Subcutaneous abdominal adipose tissue (tissue), 5 donors: ENCODE measurements around the gene KDELR3.

Experiments used
- H3K27ac ChIP-seq: one replicate; pipeline ENCODE4 v1.7.0; 2013; ENCODE audit warnings: low read depth, mild to moderate bottlenecking, inconsistent platforms, low read length, moderate library complexity
- H3K27me3 ChIP-seq, 5 donors: one replicate each; pipeline ENCODE4 v1.7.0; 2013; ENCODE audit warnings: low read length in 5 of 5, inconsistent platforms in 1 of 5; ENCODE audit not compliant: control insufficient read depth in 5 of 5, insufficient read depth in 4 of 5
- H3K36me3 ChIP-seq, 5 donors: one replicate each; pipeline ENCODE4 v1.7.0; 2013; ENCODE audit warnings: low read length in 5 of 5; ENCODE audit not compliant: control insufficient read depth in 5 of 5, insufficient read depth in 5 of 5
- H3K4me1 ChIP-seq, 5 donors: one replicate each; pipeline ENCODE4 v1.7.0; 2013; ENCODE audit warnings: low read length in 5 of 5, mild to moderate bottlenecking in 3 of 5, moderate library complexity in 1 of 5; ENCODE audit not compliant: control insufficient read depth in 5 of 5, insufficient read depth in 5 of 5
- H3K4me3 ChIP-seq, 5 donors: one replicate each; pipeline ENCODE4 v1.7.0; 2013; ENCODE audit warnings: low read length in 5 of 5, low read depth in 1 of 5
- H3K9ac ChIP-seq, 5 donors: one replicate each; pipeline ENCODE4 v1.7.0; 2013; ENCODE audit warnings: low read length in 5 of 5, mild to moderate bottlenecking in 4 of 5, moderate library complexity in 3 of 5
- H3K9me3 ChIP-seq, 5 donors: one replicate each; pipeline ENCODE4 v1.7.0; 2013; ENCODE audit warnings: low read length in 5 of 5; ENCODE audit not compliant: control insufficient read depth in 5 of 5
- donor health status: healthy.
- donor health status: healthy.
- donor health status: healthy.
- donor health status: healthy.
- donor health status: healthy.

Gene KDELR3

DNA sequence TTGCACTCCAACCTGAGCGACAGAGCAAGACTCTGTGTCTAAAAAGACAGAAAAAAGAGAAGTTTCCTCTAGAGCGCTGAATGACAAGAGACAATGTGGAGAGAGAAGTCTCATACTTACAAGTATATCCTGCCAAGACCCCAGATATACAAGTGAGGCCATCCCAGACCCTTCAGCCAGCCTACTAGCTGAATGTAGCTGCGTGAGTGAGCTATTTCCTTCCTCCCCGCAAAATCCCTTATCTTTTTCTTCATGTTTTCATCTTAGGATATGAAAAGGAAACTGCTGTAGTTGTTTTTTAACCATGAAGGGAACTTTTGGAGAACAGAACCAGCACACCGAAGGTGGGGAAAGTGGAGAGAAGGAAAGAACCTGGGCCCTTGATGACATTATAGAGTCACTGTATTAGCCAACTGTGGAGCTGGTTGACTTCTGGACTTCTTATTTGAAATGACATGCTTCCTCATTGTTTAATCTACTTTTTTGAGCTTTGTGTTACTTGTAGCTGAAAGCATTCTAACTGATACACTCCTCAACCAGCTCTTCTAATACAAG lies 42.6 kb downstream of the KDELR3 start:
- H3K36me3 ChIP-seq = no peaks in the 10 kb centered on the region
- H3K4me1 ChIP-seq = peaks cover 2 to 9% (median 7%) of the 10 kb centered on the region in 5 donors
- no peak overlapping the region for H3K9ac ChIP-seq
- no peak overlapping the region for H3K27ac ChIP-seq
- no peaks in the 10 kb centered on the region for H3K9me3 ChIP-seq
- H3K27me3 ChIP-seq = no peaks in the 10 kb centered on the region
- H3K4me3 ChIP-seq = no peak overlapping the region

DNA sequence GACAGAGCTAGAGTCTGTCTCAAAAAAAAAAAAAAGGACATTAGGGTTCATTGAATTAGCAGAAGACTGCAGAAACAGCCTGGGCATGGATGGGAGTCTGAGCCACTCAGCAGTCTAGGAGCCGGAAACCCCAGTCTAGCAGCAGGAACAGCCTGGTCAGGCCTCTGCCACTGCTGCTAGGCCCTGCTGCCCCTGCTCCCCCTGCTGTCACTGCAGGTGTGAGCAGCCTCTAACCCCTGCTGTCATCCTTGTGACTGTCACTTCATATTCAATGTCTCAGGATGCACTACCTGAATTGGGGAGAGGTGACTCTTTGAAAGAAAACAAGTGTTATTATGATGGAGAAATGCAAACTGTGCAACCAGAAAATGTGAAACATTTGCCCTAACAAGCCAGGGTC lies 45.2 kb downstream of the KDELR3 start:
- no peak overlapping the region for H3K9ac ChIP-seq
- no peaks in the 10 kb centered on the region for H3K36me3 ChIP-seq
- no peaks in the 10 kb centered on the region for H3K9me3 ChIP-seq
- H3K4me1 ChIP-seq = no peaks in the 10 kb centered on the region
- no peak overlapping the region for H3K4me3 ChIP-seq
- no peaks in the 10 kb centered on the region for H3K27me3 ChIP-seq
- H3K27ac ChIP-seq = no peak overlapping the region

DNA sequence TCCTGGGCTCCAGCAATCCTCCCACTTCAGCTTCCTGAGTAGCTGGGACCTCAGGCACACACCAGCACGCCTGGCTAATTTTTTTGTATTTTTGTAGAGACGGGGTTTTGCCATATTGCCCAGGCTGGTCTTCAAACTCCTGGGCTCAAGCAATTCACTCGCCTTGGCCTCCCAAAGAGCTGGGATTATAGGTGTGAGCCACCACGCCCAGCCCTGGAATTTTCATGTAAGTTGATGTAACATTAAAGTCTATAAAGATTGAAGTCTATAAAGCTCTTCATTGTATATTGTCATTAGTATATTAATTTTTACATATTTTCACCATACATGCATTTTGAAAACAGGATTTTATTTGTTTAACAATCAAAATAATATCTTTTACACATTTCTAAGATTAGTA lies 50.7 kb downstream of the KDELR3 start:
- no peak overlapping the region for H3K27ac ChIP-seq
- no peak overlapping the region for H3K4me3 ChIP-seq
- no peaks in the 10 kb centered on the region for H3K36me3 ChIP-seq
- H3K9ac ChIP-seq = no peak overlapping the region
- H3K27me3 ChIP-seq = peaks cover 0 to 8% (median 0%) of the 10 kb centered on the region in 5 donors
- no peaks in the 10 kb centered on the region for H3K9me3 ChIP-seq
- no peaks in the 10 kb centered on the region for H3K4me1 ChIP-seq

DNA sequence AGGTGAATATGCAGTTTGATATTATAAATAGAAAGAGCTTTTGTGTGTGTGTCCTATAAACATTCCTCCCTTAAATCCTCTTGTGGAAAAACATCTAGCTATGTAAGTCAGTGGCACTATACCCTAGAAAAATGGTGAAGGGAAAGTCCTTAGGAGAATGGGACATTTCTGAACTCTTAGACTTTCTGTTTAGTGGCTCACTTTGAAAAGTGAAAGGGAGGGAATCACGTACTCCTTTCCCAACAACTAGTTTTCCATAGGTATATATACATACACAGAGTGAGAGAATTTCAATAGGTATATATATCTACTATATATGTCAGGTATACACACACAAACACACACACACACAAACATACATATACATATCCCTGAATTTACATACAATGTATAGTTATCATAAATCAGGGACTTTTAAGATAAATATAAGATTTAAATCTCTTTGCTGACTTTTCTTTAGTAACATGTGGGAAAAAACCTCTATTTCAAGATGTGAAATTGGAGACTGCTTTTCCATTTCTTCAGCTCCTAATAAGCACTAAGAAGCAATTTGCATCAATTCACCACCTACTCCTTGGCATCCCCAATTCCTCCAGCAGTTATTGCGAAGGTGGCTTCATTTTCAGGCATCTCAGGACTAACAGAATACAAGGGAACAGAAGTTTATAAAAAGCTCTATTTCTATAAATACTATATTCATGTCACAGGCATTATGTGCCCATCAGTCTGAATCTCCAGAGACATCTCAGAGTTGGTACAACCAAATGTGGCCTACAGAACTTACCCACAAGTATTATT lies 51.8 kb downstream of the KDELR3 start:
- H3K36me3 ChIP-seq = no peaks in the 10 kb centered on the region
- H3K4me3 ChIP-seq = no peak overlapping the region
- H3K9me3 ChIP-seq = no peaks in the 10 kb centered on the region
- H3K9ac ChIP-seq = no peak overlapping the region
- peaks cover 0 to 8% (median 0%) of the 10 kb centered on the region in 5 donors for H3K27me3 ChIP-seq
- H3K27ac ChIP-seq = no peak overlapping the region
- H3K4me1 ChIP-seq = no peaks in the 10 kb centered on the region

DNA sequence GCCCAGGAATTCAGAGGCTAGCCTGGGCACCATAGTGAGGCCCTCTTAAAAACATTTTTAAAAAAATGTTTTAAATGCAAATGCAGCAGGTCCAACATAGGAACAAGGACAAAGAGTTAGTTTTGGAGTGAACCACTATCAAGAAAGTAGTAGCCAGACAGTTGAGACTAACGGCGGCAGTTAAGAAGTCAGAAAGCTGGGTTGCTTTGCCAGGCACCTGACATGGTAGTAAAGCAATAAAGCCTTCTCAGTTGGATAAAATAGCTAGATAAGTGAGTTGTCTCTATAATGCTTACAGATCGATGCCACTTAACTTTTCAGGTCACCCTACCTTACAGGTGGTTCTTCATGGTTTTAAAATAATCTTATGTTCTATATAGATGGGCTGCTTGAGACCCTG lies 55.1 kb downstream of the KDELR3 start:
- Histone ChIP-seq H3K9me3 (no peaks in the 10 kb centered on the region), H3K36me3 (no peaks in the 10 kb centered on the region), H3K4me1 (no peaks in the 10 kb centered on the region), H3K27ac (no peak overlapping the region), H3K9ac (no peak overlapping the region), H3K27me3 (peaks cover 0 to 8% (median 0%) of the 10 kb centered on the region in 5 donors), H3K4me3 (no peak overlapping the region)

DNA sequence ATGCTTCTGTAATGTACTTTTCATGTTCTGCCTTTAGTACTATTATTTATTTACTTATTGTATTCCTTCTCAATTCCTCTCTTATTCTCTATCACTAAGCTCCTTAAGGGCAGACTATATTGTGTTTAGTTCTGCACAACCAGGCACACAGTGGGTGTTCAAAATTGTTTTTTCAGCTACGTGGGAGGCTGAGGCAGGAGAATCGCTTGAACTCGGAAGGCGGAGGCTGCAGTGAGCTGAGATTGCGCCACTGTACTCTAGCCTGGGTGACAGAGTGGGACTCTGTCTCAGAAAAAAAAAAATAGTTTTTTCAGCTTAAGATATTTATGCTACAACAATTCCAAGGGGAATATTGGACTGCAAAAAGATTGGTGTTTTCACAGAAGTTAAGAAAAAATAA lies 55.6 kb downstream of the KDELR3 start:
- Histone ChIP-seq H3K27ac (no peak overlapping the region), H3K4me3 (no peak overlapping the region), H3K27me3 (peaks cover 0 to 8% (median 0%) of the 10 kb centered on the region in 5 donors), H3K4me1 (no peaks in the 10 kb centered on the region), H3K9me3 (no peaks in the 10 kb centered on the region), H3K36me3 (no peaks in the 10 kb centered on the region), H3K9ac (no peak overlapping the region)

DNA sequence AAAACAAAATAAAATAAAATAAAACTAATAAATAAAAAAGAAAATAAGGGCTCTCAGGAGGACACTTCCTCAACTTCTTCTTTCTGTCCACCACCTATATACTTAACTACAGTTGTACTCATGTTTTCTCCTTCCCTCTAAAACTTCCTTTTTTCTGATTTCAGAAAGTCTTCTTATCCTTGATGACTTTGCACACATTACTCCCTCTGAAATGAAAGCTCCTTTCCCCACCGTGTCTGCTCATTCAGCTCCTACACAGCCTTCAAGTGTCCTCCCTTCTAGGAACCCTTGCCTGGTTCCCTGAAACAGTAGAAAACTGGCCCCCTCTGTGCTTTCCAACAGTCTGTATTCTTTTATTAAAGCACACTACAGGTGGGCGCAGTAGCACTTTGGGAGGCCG lies 56.5 kb downstream of the KDELR3 start:
- no peak overlapping the region for H3K9ac ChIP-seq
- no peak overlapping the region for H3K27ac ChIP-seq
- H3K27me3 ChIP-seq = peaks cover 0 to 8% (median 0%) of the 10 kb centered on the region in 5 donors
- no peaks in the 10 kb centered on the region for H3K36me3 ChIP-seq
- no peak overlapping the region for H3K4me3 ChIP-seq
- H3K4me1 ChIP-seq = no peaks in the 10 kb centered on the region
- no peaks in the 10 kb centered on the region for H3K9me3 ChIP-seq

DNA sequence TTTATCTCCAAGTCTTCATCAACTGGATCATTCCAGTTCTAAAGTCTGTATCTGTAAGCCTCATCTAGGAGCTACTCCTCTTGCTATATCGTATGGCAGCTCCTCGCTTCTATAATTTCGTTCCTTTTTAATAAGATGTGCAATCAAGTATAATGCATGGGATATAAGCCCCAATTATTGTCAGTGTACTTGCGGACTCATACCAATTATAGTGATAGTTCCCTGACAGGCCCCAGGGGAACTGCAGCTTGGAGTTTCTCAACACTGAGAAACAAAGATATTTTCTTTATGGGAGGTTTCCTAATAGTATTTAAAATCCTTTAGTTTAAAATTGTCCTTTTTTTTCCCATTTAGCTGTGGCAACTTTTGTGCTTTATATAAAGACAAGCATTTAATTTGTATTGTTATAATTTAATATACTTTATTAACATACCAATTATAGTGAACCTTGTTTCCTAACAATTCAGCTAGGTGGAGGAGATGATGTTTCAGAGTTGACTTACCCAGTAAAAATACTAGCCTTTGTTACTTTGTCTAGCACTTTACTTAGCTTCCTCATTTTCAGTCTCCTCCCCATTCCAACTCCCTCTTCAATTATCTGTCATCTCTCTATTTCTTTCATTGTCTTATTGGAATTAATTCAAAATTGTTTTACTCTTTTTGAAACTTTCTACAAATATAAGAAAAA lies 63.5 kb downstream of the KDELR3 start:
- H3K27ac ChIP-seq = no peak overlapping the region

More for the DNA sequence above, 63.5 kb downstream of the KDELR3 start:
- H3K4me3 ChIP-seq = no peak overlapping the region
- H3K36me3 ChIP-seq = no peaks in the 10 kb centered on the region
- no peaks in the 10 kb centered on the region for H3K27me3 ChIP-seq
- H3K9ac ChIP-seq = no peak overlapping the region
- H3K4me1 ChIP-seq = peaks cover 0 to 3% (median 0%) of the 10 kb centered on the region in 5 donors
- no peaks in the 10 kb centered on the region for H3K9me3 ChIP-seq
